ENCODE results near the gene SLC16A1. TPM values are rescaled to one million over a fixed set of nuclear protein-coding genes. Genes with fewer than 3 reads are reported as not detected.

SLC16A1 gene
- total and polyA plus RNA-seq, 4 donors = 28.3 to 87.3 (median 34.5) TPM

GRCh38 chr1:112974646-112975045, 18.6 kb upstream of the SLC16A1 start:
- Histone ChIP-seq H3K36me3 (ENCODE audit: control insufficient read depth in 4 of 4, insufficient read depth in 3 of 4, low read depth in 1 of 4, low read length in 3 of 4) (no peaks in the 10 kb centered on the region), H3K4me3 (ENCODE audit: low read depth in 1 of 3, low read length in 3 of 3) (no peak overlapping the region), H3K9me3 (ENCODE audit: control insufficient read depth in 4 of 4, low read length in 3 of 4) (no peaks in the 10 kb centered on the region), H3K27ac (ENCODE audit: low read depth in 1 of 2, low read length in 2 of 2) (no peak overlapping the region), H3K9ac (ENCODE audit: low read depth in 1 of 2, low read length in 2 of 2) (no peak overlapping the region), H3K4me1 (ENCODE audit: control insufficient read depth in 4 of 4, insufficient read depth in 4 of 4, low read length in 3 of 4) (no peaks in the 10 kb centered on the region), H3K27me3 (ENCODE audit: control insufficient read depth in 4 of 4, insufficient read depth in 4 of 4, low read length in 3 of 4) (no peaks in the 10 kb centered on the region)
- TF ChIP-seq, protein P1, sequence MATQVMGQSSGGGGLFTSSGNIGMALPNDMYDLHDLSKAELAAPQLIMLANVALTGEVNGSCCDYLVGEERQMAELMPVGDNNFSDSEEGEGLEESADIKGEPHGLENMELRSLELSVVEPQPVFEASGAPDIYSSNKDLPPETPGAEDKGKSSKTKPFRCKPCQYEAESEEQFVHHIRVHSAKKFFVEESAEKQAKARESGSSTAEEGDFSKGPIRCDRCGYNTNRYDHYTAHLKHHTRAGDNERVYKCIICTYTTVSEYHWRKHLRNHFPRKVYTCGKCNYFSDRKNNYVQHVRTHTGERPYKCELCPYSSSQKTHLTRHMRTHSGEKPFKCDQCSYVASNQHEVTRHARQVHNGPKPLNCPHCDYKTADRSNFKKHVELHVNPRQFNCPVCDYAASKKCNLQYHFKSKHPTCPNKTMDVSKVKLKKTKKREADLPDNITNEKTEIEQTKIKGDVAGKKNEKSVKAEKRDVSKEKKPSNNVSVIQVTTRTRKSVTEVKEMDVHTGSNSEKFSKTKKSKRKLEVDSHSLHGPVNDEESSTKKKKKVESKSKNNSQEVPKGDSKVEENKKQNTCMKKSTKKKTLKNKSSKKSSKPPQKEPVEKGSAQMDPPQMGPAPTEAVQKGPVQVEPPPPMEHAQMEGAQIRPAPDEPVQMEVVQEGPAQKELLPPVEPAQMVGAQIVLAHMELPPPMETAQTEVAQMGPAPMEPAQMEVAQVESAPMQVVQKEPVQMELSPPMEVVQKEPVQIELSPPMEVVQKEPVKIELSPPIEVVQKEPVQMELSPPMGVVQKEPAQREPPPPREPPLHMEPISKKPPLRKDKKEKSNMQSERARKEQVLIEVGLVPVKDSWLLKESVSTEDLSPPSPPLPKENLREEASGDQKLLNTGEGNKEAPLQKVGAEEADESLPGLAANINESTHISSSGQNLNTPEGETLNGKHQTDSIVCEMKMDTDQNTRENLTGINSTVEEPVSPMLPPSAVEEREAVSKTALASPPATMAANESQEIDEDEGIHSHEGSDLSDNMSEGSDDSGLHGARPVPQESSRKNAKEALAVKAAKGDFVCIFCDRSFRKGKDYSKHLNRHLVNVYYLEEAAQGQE (IDR thresholded peaks at IDR 0.05) = no peak
- TF ChIP-seq RAD21 (IDR thresholded peaks at IDR 0.05) (no peak), TAF1 (conservative IDR thresholded peaks at IDR 0.05) (no peak), HNF4A (conservative IDR thresholded peaks at IDR 0.05) (no peak), FOXA1 (IDR thresholded peaks at IDR 0.05) (no peak), MAX (IDR thresholded peaks at IDR 0.05) (no peak), GABPA (IDR thresholded peaks at IDR 0.05 in 1 of 2, conservative IDR thresholded peaks at IDR 0.05 in 1 of 2) (no peak), CTCF (IDR thresholded peaks at IDR 0.05; ENCODE audit: low read depth, low read length, missing input control) (no peak), ZBTB33 (IDR thresholded peaks at IDR 0.05) (no peak), YY1 (IDR thresholded peaks at IDR 0.05) (no peak), EGR1 (IDR thresholded peaks at IDR 0.05; ENCODE audit: low read depth in 2 of 2) (no peak)
- DNase-seq (ENCODE audit: low spot score) = no peak
- WGBS = 71% methylated on average over 1 of the region's 1 CpG

DNA sequence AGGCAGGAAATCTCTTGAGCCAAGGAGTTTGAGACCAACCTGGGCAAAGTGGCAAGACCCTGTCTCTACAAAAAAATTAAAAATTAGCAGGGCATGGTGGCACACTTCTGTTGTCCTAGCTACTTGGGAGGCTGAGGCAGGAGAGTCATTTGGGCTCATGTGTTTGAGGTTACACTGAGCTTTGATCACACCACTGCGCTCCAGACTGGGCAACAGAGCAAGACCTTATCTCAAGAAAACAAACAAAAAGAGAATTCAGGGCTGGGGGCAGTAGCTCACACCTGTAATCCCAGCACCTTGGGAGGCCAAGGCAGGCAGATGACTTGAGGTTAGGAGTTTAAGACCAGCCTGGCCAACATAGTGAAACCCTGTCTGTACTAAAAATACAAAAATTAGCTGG, 17.8 kb upstream of the SLC16A1 start:
- 91% methylated on average over 1 of the region's 1 CpG for WGBS
- no peaks in the 10 kb centered on the region for H3K36me3 ChIP-seq (ENCODE audit: control insufficient read depth in 4 of 4, insufficient read depth in 3 of 4, low read depth in 1 of 4, low read length in 3 of 4)

More for the DNA sequence above, 17.8 kb upstream of the SLC16A1 start:
- H3K4me3 ChIP-seq (ENCODE audit: low read depth in 1 of 3, low read length in 3 of 3) = no peak overlapping the region
- H3K27ac ChIP-seq (ENCODE audit: low read depth in 1 of 2, low read length in 2 of 2) = no peak overlapping the region
- no peaks in the 10 kb centered on the region for H3K9me3 ChIP-seq (ENCODE audit: control insufficient read depth in 4 of 4, low read length in 3 of 4)
- no peaks in the 10 kb centered on the region for H3K27me3 ChIP-seq (ENCODE audit: control insufficient read depth in 4 of 4, insufficient read depth in 4 of 4, low read length in 3 of 4)
- no peak for DNase-seq (ENCODE audit: low spot score)
- no peak overlapping the region for H3K9ac ChIP-seq (ENCODE audit: low read depth in 1 of 2, low read length in 2 of 2)
- H3K4me1 ChIP-seq (ENCODE audit: control insufficient read depth in 4 of 4, insufficient read depth in 4 of 4, low read length in 3 of 4) = no peaks in the 10 kb centered on the region
- TF ChIP-seq MAX (IDR thresholded peaks at IDR 0.05) (no peak), YY1 (IDR thresholded peaks at IDR 0.05) (no peak), NR2F2 (IDR thresholded peaks at IDR 0.05) (no peak), EGR1 (IDR thresholded peaks at IDR 0.05; ENCODE audit: low read depth in 2 of 2) (no peak), FOXA1 (IDR thresholded peaks at IDR 0.05) (no peak), JUND (IDR thresholded peaks at IDR 0.05) (no peak), GABPA (IDR thresholded peaks at IDR 0.05 in 1 of 2, conservative IDR thresholded peaks at IDR 0.05 in 1 of 2) (no peak), ZBTB33 (IDR thresholded peaks at IDR 0.05) (no peak), HNF4A (conservative IDR thresholded peaks at IDR 0.05) (no peak), FOXA2 (IDR thresholded peaks at IDR 0.05) (no peak)
